GM18861 (cell line): ENCODE results near the gene PHF1.

ENCODE experiments used
- ATAC-seq: cut with Tn5 transposase; IDR thresholded peaks from one replicate; pipeline ENCODE4 v1.9.1; 2021; ENCODE audit not compliant: unreplicated experiment

Gene PHF1

DNA sequence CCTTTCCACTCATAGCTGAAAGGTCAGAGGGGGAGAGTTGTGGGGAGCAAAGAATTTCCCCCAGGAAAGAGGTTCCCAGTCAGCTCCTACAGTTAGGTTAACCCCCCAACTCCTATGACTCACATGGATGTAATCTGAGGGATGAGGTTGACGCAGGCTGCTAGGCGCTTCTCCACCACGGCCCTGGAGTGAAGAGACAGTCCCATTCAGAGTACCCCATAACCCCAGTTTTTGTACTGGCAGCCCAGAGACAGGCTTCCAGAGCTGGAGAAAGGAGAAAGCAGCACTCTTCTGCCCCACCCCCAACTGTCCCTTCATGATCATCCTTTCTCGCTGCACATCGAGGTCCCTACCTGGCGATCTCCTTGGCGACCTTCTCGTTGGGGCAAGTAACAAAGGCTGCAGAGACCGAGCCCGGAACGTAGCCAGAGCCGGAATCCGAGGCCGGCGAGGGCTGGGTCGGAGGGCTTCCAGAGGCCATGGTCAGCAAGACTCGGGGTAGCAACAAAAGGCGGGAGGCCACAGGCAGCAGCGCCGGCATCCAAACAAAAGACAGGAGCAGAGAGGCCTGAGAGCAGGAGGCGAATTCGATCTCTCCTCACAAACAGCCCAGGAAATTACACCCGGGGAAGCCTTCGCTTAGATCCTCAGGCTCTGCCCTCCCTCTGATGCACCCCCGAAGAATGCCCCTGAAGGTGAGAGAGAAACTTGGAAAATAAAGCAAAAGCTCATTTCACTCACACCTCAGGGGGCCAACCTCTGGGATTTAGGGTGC lies 6.5 kb downstream of the PHF1 start:
- no peak for ATAC-seq

DNA sequence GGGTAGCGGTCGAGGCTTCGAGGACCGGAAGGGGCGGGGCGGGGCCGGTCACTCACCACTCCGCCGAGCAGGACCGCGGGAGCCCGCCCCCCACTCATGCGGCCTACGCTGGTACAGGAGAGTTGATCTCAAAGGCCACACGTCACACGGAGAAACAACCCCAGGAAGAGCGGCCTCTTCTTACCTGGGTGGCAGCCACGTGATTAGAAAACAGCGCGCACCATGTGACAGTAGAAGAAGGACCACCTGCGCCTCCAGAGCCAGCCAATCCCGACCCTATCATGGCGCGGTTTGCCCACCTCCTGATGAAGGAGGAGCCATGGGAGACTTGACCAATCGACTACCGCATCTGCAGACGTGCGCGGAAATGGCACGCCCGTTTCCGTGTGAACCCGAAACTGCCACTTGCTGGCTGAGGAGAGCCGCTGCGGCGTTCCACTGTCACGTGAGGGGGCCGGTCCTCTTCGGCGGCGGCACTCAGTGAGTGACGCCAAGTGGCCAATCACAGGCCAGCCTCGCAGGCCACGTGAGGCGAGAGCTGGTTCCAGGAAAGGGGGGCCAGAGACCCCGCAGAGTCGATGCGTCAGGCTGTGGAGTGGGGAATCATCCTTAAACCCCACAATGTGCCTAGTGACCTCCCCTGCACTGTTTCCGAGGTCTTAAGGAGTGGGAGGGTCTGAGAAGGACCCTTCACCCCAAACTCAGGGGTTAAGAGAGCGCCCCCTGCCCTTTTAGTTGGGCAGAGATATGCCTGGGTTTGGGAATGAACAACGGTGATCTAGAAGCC lies 7.3 kb downstream of the PHF1 start, which contains the start of gene CUTA:
TSS of gene CUTA (minus strand) at position 205 of the 787 bp plus-strand sequence. CDS start at position 98, 107 bp downstream.
- peak; percentile 75 for ATAC-seq

DNA sequence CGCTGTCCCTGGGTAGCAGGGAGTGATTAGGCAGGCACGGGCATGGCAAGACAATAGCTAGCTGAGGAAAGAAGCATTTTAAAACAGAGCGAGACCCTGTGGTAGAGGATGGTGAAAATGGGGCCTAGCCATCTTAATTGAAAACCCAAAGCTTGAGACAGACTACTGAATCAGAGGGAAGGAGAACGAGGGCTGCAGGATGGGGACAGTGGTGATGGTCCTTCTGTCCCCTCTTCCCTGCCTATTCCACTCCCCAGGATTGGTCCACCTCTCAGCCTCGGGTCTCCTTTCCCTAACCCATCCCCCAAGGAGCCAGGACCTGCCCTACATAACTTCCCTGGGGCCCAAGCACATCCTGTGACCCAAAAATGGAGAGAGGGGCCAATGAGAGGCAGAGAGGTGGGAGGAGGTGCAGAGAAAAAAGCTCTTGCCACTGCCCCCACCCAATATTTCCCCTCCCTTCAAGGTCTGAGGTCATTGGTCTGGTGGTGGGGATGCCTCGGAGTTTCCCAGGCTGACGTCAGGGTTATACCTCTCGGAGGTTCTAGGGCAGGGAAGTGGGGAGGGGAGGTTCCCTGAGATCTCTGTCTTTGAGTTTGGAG lies 8.0 kb downstream of the PHF1 start:
- no peak for ATAC-seq

DNA sequence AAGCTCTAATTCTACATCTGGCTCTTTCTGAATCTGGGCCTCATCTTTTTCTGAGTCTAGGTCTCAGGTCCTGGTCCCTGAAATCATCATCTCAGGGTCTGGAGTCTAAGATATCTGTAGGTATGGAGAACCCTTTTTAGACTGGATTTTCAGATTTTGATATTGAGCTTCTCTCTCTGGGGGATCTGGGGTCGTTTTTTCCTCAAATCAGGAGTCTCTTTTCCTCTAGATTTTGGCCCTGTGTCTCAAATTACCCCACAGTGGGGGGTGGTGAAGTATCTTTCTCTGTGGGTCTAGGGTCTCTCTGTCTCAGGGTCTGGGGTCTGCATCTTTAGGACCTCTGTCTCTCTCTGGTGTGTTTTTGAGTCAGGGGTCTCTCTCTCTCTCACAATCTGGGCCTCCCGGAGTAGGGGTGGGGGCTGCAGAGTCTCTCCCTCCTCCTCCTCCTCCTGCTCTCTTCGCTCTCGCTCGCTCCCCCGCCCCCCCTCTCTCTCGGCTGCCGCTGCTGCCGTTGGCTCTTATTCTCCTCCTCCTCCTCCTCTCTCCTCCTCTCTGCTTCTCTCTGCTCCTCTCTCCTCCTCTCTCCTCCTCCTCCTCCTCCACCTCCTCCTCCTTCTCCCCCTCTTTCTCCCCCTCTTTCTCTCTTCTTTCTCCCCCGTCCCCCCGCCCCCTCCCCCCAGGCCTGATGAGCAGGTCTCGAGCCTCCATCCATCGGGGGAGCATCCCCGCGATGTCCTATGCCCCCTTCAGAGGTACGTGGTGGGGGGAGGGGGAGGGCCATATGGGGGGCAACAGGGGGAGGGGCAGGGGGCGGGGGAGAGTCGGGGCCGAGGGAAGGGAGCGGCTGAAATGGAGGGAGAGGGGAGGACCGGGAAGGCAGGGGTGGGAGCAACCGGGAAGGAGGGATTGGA lies 9.0 kb downstream of the PHF1 start, which contains the start of gene SYNGAP1:
TSS of gene SYNGAP1 (plus strand) at position 486 of the 911 bp plus-strand sequence. CDS start at position 686, 200 bp downstream.
- ATAC-seq: no peak

DNA sequence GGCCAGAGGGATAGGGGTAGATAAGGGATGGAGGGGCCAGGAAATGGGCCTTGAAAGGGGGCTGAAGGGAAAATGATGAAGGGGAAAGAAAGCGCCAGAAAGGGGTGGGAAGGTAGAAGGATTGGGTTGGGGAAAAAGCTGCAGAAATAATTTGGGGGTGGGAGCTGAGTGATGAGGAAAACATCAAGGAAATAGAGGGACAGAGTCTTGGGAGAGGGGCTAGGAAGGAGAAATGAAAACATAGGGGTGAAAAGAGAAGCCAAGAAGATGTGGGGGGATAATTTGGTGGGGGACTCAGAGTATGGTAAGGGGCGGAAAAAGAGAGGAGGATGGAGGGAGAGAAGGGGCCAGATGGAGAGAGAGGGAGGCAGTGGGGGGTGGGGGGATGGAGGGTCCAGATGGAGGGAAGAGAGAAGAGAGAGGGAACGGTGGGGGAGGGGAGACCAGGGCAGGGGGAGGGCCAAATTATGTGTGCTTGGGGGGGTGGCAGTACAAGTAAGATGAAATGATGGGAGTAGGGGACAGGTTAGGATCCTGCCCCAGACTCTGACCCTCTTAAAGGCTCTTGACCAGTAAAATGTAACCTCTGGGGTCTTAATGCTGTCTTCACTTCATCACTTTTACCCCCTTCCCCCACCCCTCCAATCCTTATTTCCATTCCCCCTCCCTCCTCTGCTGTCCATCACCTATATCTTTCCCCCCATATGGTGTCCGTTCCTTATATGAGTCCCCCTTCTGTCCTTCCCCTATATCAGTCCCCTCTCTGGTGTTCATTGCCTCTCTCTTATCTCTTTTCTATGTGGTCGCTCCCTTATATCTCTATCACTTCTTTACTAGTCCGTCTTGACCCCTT lies 9.9 kb downstream of the PHF1 start:
- ATAC-seq: no peak

DNA sequence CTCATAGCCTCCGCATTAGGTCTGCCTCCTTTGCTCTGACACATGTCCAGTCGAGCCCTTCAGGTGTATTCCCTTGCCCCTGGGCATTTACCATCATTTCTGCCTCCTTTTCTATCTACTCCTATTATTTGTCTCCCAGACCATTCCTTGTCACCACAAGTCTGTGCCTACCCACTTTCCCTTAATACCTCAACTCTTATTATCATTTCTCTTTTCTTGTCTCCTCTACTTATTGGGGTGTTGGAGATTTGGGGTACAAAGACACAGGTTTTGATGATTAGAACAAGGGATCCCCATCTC lies 10.5 kb downstream of the PHF1 start:
- no peak for ATAC-seq

DNA sequence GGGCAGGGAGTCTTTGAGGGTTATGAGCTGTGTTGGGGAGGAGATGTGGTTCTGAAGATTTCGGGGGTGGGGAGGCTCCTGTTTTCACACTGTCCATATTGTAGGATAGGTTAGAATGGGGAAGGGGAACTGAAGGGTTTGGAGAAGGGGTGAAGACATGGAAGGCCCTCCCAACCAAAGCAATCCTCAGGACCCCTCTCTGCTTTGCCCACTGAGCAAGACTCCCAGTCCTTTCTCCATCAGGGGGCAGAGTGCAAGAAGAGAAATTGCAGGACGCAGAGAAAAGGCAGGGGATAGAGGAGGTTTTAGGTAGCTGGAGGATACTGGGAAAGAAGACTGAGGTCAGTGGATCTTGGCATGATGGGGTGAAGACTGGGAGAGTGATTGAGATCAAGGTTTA lies 13.0 kb downstream of the PHF1 start:
- ATAC-seq: no peak

DNA sequence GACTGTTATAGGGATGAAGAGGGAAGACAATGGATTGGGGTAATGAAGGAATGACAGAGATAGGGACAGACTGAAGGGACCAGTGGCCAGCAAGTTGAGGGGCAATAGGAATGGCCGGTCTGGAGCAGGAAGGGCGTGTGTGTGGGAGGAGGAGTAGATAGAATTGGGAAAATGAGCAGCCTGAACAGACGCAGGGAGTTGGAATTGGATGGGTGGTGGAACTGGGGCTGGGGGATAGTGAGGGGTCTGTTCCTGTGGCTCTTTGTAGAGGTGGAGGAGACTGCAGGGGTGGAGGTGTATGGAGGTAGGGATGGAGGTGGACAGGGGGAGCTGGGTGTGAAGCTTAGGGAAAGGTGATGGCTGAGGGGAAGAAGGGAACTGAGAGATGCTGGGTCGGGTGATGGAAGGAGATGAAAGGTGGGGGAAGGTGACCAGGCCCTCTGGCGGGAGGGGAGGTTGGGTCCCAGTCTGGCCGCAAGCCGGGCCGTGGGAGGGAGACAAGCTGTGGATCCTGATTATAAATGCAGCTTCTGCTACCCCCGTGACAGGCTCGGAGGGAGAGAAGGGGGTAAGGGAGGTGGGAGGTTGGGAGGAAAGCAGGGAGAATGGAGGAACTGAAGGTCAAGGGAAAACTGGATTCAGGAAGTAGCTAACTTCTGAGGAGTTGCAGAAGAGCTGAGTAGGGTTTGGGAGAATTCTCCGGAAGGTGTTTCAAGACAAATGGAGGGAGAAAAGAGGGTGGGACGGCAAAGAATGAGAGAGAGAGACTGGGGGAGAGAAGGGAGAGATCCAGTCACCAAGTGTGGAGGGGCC lies 14.2 kb downstream of the PHF1 start:
- no peak for ATAC-seq

DNA sequence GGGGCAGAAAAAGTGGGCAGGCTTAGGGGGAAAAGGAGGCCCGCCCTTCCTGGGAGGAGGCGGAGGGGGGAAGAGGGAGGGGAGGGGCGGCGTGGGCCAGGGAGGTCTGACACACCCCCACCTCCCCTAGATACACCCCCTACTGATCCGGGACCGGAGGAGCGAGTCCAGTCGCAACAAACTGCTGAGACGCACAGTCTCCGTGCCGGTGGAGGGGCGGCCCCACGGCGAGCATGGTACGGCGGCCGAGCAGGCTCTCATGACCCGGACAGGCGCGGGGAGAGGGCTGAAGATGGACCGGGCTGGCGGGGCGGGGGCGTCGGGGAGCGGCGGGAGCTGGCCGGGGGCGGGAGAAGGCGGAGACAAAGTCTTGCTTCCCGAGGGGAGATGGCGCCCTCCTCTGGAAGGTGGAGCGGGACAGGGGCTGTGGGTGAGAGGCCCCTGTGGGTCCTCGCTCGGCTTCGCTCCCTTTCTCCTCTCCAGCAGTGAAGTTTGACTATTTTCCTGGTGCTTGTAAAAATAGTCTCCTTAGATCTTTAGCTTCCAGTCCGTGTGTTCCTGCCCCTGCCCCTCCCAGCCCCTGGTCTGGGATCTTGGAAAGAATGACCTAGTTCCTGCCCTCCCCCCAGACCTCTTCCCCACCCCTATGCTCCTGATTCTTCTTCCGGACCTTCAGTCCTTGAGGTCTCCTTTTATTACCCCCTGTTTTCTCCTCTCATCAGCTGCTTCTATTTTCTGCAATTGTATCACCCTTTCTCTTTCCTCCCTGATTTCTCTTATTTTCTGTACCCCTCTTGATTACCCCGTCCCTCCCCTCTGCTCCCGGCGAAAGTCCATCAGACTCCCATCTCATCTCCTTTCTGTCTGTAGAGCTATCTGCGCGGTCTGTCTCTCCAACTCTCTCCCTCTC lies 15.1 kb downstream of the PHF1 start:
- no peak for ATAC-seq

DNA sequence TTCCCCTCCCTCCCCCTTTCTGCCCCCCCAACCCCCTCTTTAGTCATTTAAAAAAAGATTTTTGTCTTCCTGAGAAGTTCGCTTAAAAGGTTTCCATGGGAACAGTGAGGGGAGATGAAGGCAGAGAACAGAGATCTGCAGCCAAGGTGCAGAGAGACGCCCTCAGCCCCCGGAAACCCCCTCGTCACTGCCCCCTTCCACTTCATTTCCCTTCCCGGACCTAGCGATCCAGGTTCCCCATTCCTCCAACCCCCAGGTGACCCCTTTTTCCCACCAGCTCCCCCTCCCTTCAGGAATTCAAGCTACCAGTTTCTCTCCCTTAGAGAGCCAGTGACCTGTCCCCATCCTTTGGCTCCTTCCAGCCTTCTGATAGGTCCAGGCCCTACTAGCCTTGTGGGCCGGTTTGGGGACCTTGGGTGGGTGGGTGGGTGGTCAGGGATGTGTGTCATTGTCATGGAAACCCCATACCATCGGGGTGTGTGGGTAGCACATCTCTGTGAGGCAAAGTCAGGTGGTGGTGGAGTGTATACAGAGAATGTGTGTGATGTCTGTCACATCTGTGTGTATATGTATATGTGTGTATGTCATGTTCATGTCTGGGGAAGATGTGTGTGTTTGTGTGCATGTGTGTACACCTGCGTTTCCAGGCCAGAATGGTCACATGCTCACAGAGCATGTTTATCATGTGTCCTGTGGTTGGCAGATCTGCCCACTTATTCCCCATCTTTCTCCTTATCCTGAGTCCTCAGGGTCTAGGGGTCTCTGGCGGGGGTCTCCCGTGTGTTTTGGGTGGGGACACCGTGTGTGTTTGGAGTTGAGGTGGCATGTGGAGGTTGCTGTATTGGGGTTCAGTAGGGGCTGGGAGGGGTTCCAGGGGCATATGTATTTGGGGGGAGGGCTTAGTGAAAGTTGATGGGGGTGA lies 16.0 kb downstream of the PHF1 start:
- ATAC-seq: no peak

DNA sequence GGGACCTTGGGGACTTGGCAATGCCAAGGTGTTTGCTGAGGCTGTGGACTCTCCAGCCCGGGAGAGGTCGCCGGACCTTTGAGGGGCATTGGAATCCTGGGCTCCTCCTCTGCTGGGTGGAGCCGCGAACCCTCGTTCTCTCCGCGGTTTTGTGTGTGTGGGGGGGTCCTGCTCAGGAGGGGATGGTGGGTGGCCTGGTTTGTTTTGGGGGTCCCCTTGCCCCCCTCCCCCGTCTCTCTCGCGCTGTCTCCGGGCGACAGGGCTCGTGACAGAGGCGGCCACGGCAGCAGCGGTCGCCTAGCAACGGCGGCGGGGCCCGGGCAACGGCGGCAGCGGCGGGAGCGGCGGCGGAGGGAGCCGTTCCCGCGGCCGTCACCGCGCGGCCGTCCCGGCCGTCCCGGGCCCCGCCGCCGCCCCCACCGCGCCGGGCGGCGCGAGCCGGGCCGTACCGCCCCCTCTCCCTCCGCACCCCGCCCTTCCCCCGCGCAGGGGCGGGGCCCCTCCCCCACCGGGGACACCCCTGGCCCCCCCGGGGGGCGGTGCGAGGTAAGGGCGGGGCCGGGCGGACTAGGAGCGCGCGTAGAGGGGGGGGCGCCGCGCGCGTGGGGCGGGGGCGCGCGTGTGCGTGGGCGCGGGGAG lies 16.9 kb downstream of the PHF1 start:
- ATAC-seq: no peak

DNA sequence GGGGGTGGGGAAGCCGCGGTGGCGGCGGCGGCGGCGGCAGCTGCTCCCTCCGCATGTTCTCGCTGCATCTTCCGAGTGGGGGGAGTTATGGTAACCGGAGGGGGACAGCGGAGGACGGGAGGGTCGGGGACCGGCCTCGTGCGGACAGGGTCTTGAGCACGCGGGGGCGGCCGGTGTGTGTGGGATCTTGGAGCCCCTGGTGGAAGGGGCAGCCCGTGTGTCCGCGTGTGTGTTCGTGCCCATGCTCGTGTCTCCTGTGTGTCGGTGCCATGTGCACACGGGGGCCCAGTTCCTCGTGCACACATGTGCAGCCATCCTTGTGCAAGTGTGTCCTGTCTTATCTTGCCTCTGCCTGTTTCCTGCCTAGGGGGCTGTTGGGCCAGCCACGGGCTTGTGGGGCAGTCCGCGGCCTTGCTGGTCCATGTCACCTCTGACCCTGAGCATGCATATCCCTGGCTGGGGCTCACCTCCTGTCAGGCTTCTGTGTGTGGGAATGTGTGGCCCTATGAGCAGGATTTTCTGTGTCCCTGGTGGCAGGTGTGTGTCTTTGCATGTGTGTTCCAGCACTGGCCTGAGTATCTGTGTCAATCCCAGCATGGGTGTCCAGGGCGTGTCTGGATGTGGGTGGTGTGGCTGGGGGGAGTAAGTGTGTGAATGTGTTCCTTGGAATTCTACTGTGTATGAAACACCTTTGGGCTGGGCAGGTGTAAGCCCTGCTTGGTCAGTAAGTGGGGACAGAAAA lies 17.6 kb downstream of the PHF1 start:
- no peak for ATAC-seq

DNA sequence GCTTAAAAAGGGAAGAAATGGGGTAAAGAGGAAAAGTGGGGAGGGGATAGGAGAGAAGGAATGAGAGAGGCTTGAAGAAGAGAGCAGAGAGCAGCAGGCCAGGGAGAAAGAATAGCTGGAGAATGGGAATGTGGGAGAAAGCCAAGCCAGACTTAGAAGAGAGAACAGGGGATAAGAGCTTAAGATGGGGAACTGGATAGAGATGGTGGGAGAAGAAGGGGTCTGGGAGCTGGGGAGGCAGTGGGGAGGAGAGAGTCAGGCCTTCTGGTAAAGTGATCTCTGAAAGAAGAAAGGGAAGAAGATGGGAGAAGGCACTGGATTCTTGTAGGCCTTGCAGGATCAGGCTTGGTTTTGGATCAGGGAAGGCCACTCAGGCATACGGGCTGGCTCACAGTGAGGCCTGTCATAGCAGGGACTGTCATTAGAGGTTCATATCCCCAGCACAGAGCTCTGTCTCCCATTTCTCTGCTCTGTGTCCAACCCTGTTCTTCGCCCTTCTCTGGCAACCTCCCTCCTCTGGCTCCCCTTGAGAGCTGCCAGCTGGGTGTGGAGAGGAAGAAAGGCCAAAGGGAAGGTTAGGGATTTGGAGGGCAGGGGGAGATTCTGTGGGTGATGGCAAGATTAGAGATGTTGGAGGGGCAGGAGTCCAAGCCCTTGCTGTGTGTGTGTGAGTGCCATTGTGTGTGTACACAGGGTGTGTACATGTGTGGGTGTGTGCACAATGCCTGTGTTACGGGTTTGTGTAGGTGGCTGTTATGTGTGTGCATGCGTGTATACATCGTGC lies 18.3 kb downstream of the PHF1 start:
- ATAC-seq: no peak

DNA sequence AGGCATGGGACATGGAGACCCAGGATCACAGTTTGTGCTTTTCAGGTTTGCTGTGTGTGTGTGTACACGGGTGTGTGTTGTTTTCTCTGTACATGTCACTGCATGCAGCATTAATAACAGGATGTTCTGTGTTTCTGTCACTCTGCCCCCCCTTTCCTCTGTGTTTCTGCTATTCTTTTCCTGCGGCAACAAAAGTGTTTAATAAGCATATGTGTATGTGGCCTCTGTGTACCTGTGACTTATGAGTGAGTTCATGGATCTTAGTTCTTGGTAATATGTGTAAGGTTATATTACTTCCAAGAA lies 18.9 kb downstream of the PHF1 start:
- ATAC-seq: no peak

DNA sequence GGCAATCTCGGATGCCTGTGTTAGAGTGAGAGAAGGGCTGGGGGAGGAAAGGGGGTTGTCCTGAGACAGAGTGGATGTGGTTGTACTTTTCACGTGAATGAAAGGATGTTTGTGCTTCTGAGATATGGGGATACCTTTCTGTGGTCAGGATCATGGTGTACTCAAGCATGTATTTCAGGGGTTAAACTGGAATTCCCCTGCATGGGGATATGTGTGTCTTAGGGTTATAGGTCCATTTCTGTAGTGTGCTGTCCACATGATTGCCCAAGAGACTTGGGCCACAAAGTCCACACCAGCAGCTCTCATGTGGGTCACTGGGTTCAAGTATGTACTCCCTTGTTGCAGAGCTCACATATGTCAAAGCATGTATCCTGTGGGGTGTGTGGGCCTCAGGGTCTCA lies 19.5 kb downstream of the PHF1 start:
- no peak for ATAC-seq
